NCI-H526 treated with DMSO at 0.1 percent for 48 hours (cell line): Measurements from ENCODE around the gene GALNT14.

Experiments used
- DNase-seq: peaks from one replicate; lab custom pipeline; 2025; lab: John Stamatoyannopoulos, UW

GALNT14 gene

GRCh38 chr2:31136000-31136399, 2.2 kb downstream of the GALNT14 start:
- no peak for DNase-seq

- no peak for DNase-seq
These were observed 3.8 kb downstream of the GALNT14 start for GRCh38 chr2:31134480-31134879.

- DNase-seq, result no peak
These were observed 5.5 kb downstream of the GALNT14 start for GRCh38 chr2:31132786-31133185.

GRCh38 chr2:31131871-31132270, 6.4 kb downstream of the GALNT14 start:
- no peak for DNase-seq

- peak; percentile 8 for DNase-seq
These were observed 8.7 kb downstream of the GALNT14 start for GRCh38 chr2:31129375-31130171.

- DNase-seq, result no peak
These were observed 10.3 kb downstream of the GALNT14 start for GRCh38 chr2:31127931-31128330.

- DNase-seq, result no peak
These were observed 12.1 kb downstream of the GALNT14 start for GRCh38 chr2:31125918-31126695.

GRCh38 chr2:31124904-31125303, 13.3 kb downstream of the GALNT14 start:
- no peak for DNase-seq

- DNase-seq, result no peak
These were observed 16.1 kb downstream of the GALNT14 start for GRCh38 chr2:31122133-31122532.

GRCh38 chr2:31113765-31114164, 24.5 kb downstream of the GALNT14 start:
- no peak for DNase-seq

GRCh38 chr2:31112544-31112943, 25.7 kb downstream of the GALNT14 start:
- DNase-seq, result no peak

GRCh38 chr2:31110998-31111397, 27.2 kb downstream of the GALNT14 start:
- no peak for DNase-seq

- DNase-seq, result no peak
These were observed 27.8 kb downstream of the GALNT14 start for GRCh38 chr2:31110431-31110830.

- no peak for DNase-seq
These were observed 28.5 kb downstream of the GALNT14 start for GRCh38 chr2:31109633-31110192.

- no peak for DNase-seq
These were observed 29.5 kb downstream of the GALNT14 start for GRCh38 chr2:31108561-31109286.

- DNase-seq, result no peak
These were observed 30.5 kb downstream of the GALNT14 start for GRCh38 chr2:31107591-31108300.

GRCh38 chr2:31101701-31102100, 36.5 kb downstream of the GALNT14 start:
- no peak for DNase-seq

GRCh38 chr2:31097962-31098613, 40.2 kb downstream of the GALNT14 start:
- no peak for DNase-seq

GRCh38 chr2:31090188-31090587, 48.1 kb downstream of the GALNT14 start:
- no peak for DNase-seq

- DNase-seq, result no peak
These were observed 48.6 kb downstream of the GALNT14 start for GRCh38 chr2:31089645-31090044.
